Left lung (tissue), 10 donors: ENCODE results near the gene VPS51. TPM values are rescaled to one million over a fixed set of nuclear protein-coding genes. Genes with fewer than 3 reads are reported as not detected.
A peak's percentile ranks its signal among the peaks of the same experiment; 100 is the strongest.

ENCODE experiments used
- ATAC-seq: fragments of 200-7000 bp; cut with Tn5 transposase; one replicate; pipeline ENCODE4 v1.9.1; 2020; ENCODE audit warnings: moderate library complexity
- DNase-seq, 4 donors: peaks; one replicate each; pipeline ENCODE4 v3.0.0-alpha.2; 2013 to 2020
- H3K27ac ChIP-seq, 2 donors: fragments of 200-600 bp; sonication (generic) in 1 of 2; one replicate each; pipeline versions ENCODE4 v1.5.0 to v1.8.0; 2020 to 2021
- H3K27me3 ChIP-seq, 2 donors: fragments of 200-600 bp; sonication (generic) in 1 of 2; one replicate each; pipeline versions ENCODE4 v1.5.0 to v1.8.0; 2020 to 2021
- H3K36me3 ChIP-seq, 2 donors: fragments of 200-600 bp; sonication (generic) in 1 of 2; one replicate each; pipeline versions ENCODE4 v1.5.0 to v1.8.0; 2020 to 2021
- H3K4me1 ChIP-seq, 2 donors: fragments of 200-600 bp; one replicate each; pipeline ENCODE4 v1.8.0; 2021
- H3K4me3 ChIP-seq, 2 donors: fragments of 200-600 bp; sonication (generic) in 1 of 2; one replicate each; pipeline versions ENCODE4 v1.5.0 to v1.8.0; 2020 to 2021; ENCODE audit warnings: mild to moderate bottlenecking in 1 of 2
- H3K9me3 ChIP-seq, 2 donors: fragments of 200-600 bp; sonication (generic) in 1 of 2; one replicate each; pipeline versions ENCODE4 v1.5.0 to v1.8.0; 2020 to 2021
- CTCF ChIP-seq, 2 donors: fragments of 200-600 bp; sonication (generic) in 1 of 2; IDR thresholded peaks; one replicate each; pipeline versions ENCODE4 v1.5.0 to v1.8.0; 2021; ENCODE audit warnings: antibody characterized with exemption in 2 of 2
- intact Hi-C, 2 donors: fragments of 100-400 bp; cut with DNase I; formaldehyde crosslinking; loops; one replicate each; pipeline versions ENCODE4 v1.11.2 to v1.14.2; 2022
- polyA plus RNA-seq, 6 donors: library from polyadenylated mRNA; unstranded; fragments of 120-200 nt; gene quantifications; one replicate each; pipeline ENCODE4 v1.2.1, GENCODE V29; 2013; ENCODE audit not compliant: insufficient read length in 6 of 6
- total RNA-seq, 2 donors: library from RNA; stranded (reverse); fragmentation: NEBNext Ultra II Directional; extraction: Animal tissue kit (Norgen Biotek cat#: 25700); gene quantifications; one replicate each; pipeline ENCODE4 v1.2.1, GENCODE V29; 2021
- donor health status: DM: no; HTN: yes; CAD: no.
- donor health status: DM: no; HTN: no; CAD: no.

VPS51 gene
- total and polyA plus RNA-seq, 8 donors: 79.4 to 143 (median 108) TPM

- DNase-seq: no peak
- H3K36me3 ChIP-seq: peaks cover 0 to 46% of the 10 kb centered on the region in 2 donors
- peaks cover under 1 to 8% of the 10 kb centered on the region in 2 donors for H3K4me1 ChIP-seq
- no peaks in the 10 kb centered on the region for H3K9me3 ChIP-seq
- intact Hi-C loops: no loop called here
- no peaks in the 10 kb centered on the region for H3K27me3 ChIP-seq
- no peak for ATAC-seq
- H3K27ac ChIP-seq: no peak overlapping the region
- H3K4me3 ChIP-seq: no peak overlapping the region
- TF ChIP-seq CTCF (IDR thresholded peaks at IDR 0.05): no peak
Observed at GRCh38 chr11:65090628-65091027, 5.4 kb upstream of the VPS51 start.

- no peaks in the 10 kb centered on the region for H3K9me3 ChIP-seq
- H3K36me3 ChIP-seq: no peaks in the 10 kb centered on the region
- H3K27me3 ChIP-seq: no peaks in the 10 kb centered on the region
- ATAC-seq: no peak
- DNase-seq: no peak
- peak overlapping the region in 1 of 2 donors; percentile 89 for H3K27ac ChIP-seq
- peaks cover 3 to 23% of the 10 kb centered on the region in 2 donors for H3K4me1 ChIP-seq
- intact Hi-C loops: no loop called here
- H3K4me3 ChIP-seq: peak overlapping the region; percentile 74 to 89
- TF ChIP-seq CTCF (IDR thresholded peaks at IDR 0.05): no peak
Observed at GRCh38 chr11:65095427-65095826, 587 bp upstream of the VPS51 start.

- ATAC-seq (no peak), DNase-seq (no peak)
- no peaks in the 10 kb centered on the region for H3K9me3 ChIP-seq
- H3K27me3 ChIP-seq: no peaks in the 10 kb centered on the region
- H3K36me3 ChIP-seq: no peaks in the 10 kb centered on the region
- intact Hi-C loops: no loop called here
- TF ChIP-seq CTCF (IDR thresholded peaks at IDR 0.05): no peak
- peak overlapping the region; percentile 74 to 89 for H3K4me3 ChIP-seq
- H3K27ac ChIP-seq: peak overlapping the region; percentile 87 to 89
- peaks cover 3 to 26% of the 10 kb centered on the region in 2 donors for H3K4me1 ChIP-seq
Observed at GRCh38 chr11:65096926-65097325, 912 bp downstream of the VPS51 start.

GRCh38 chr11:65100674-65101350 is 4.8 kb downstream of the VPS51 start:
- intact Hi-C loops: no loop called here
- Histone ChIP-seq H3K27ac (no peak overlapping the region), H3K9me3 (no peaks in the 10 kb centered on the region), H3K27me3 (no peaks in the 10 kb centered on the region), H3K4me1 (peaks cover under 1 to 34% of the 10 kb centered on the region in 2 donors), H3K36me3 (peaks cover 0 to 9% of the 10 kb centered on the region in 2 donors), H3K4me3 (no peak overlapping the region)
- DNase-seq (no peak), ATAC-seq (no peak)
- TF ChIP-seq CTCF (IDR thresholded peaks at IDR 0.05): no peak

- intact Hi-C loops: no loop called here
- Histone ChIP-seq H3K4me3 (no peak overlapping the region), H3K36me3 (peaks cover 0 to 16% of the 10 kb centered on the region in 2 donors), H3K4me1 (peaks cover 0 to 23% of the 10 kb centered on the region in 2 donors), H3K27me3 (no peaks in the 10 kb centered on the region), H3K9me3 (no peaks in the 10 kb centered on the region), H3K27ac (no peak overlapping the region)
- ATAC-seq (peak; percentile 24), DNase-seq (no peak)
- TF ChIP-seq CTCF (IDR thresholded peaks at IDR 0.05): no peak
Observed at GRCh38 chr11:65102142-65103095, 6.4 kb downstream of the VPS51 start.
